Kidney (tissue), 14 donors: ENCODE data around the gene CACNA1H. TPM values are rescaled to one million over a fixed set of nuclear protein-coding genes. Genes with fewer than 3 reads are reported as not detected.

Experiments used
- DNase-seq, 5 donors: peaks; one replicate each; pipeline ENCODE4 v3.0.0-alpha.2; 2013 to 2020
- FAIRE-seq: peaks from 2 replicates; lab custom pipeline; 2012; peaks lifted over from hg19 to GRCh38; lab: Jason Lieb, UNC
- H3K27ac ChIP-seq, 2 donors: one replicate each; pipeline ENCODE4 v1.7.0; 2013; ENCODE audit warnings: low read depth in 2 of 2, low read length in 2 of 2, inconsistent platforms in 1 of 2
- H3K27me3 ChIP-seq: one replicate; pipeline ENCODE4 v1.7.1; 2013; ENCODE audit warnings: low read length, inconsistent platforms; ENCODE audit not compliant: control insufficient read depth, insufficient read depth
- H3K36me3 ChIP-seq, 3 donors: one replicate each; pipeline versions ENCODE4 v1.7.0 to v1.7.1; 2013; ENCODE audit warnings: low read length in 3 of 3, control low read depth in 1 of 3, inconsistent platforms in 1 of 3; ENCODE audit not compliant: insufficient read depth in 3 of 3, control insufficient read depth in 2 of 3
- H3K4me1 ChIP-seq, 3 donors: one replicate each; pipeline versions ENCODE4 v1.7.0 to v1.7.1; 2013; ENCODE audit warnings: low read length in 3 of 3, inconsistent platforms in 1 of 3, low read depth in 1 of 3; ENCODE audit not compliant: control insufficient read depth in 2 of 3, insufficient read depth in 2 of 3
- H3K4me3 ChIP-seq, 3 donors: one replicate each; pipeline versions ENCODE4 v1.7.0 to v1.8.1; 2013; ENCODE audit warnings: low read length in 3 of 3, control low read depth in 1 of 3, inconsistent platforms in 1 of 3
- H3K9ac ChIP-seq, 3 donors: one replicate each; pipeline versions ENCODE4 v1.7.0 to v1.7.1; 2013; ENCODE audit warnings: low read length in 3 of 3, control low read depth in 1 of 3, inconsistent platforms in 1 of 3
- H3K9me3 ChIP-seq, 3 donors: one replicate each; pipeline versions ENCODE4 v1.7.0 to v1.7.1; 2013; ENCODE audit warnings: low read length in 3 of 3, control low read depth in 1 of 3, inconsistent platforms in 1 of 3; ENCODE audit not compliant: control insufficient read depth in 2 of 3, insufficient read depth in 1 of 3
- CTCF ChIP-seq: IDR thresholded peaks from 3 replicates; pipeline ENCODE4 v1.5.1; 2012; ENCODE audit warnings: mild to moderate bottlenecking, moderate library complexity, borderline replicate concordance; ENCODE audit not compliant: insufficient read depth; ENCODE audit errors: extremely low read depth
- intact Hi-C: fragments of 100-400 bp; cut with DNase I; formaldehyde crosslinking; loops from one replicate; pipeline ENCODE4 v1.11.1; 2022
- polyA plus RNA-seq: library from polyadenylated mRNA; stranded (reverse); fragments of 350-450 nt; fragmentation: Illumina TruSeq; extraction: RNeasy Lipid Tissue Mini Kit (QIAGEN cat#74804); gene quantifications from one replicate; pipeline ENCODE4 v1.2.3, GENCODE V29; 2014; ENCODE audit warnings: low read depth, low replicate concordance; ENCODE audit not compliant: insufficient read depth
- total RNA-seq: library from RNA; stranded (reverse); fragmentation: NEBNext Ultra II Directional; extraction: Animal tissue kit (Norgen Biotek cat#: 25700); gene quantifications from one replicate; pipeline ENCODE4 v1.2.1, GENCODE V29; 2021
- donor health status: control.
- donor health status: control.
- donor health status: control.
- donor health status: control.
- donor health status: control.
- donor health status: DM: yes; HTN: yes; CAD: no.
- donor health status: Normal renal cell carcinoma (clear cell type).

Gene CACNA1H
- total and polyA plus RNA-seq, 2 donors from 2014 or later, result 6.4 to 20.6 TPM

- no peak overlapping the region for H3K27ac ChIP-seq
- no peak for FAIRE-seq
Observed at GRCh38 chr16:1194665-1195392, 41.9 kb downstream of the CACNA1H start.

DNA sequence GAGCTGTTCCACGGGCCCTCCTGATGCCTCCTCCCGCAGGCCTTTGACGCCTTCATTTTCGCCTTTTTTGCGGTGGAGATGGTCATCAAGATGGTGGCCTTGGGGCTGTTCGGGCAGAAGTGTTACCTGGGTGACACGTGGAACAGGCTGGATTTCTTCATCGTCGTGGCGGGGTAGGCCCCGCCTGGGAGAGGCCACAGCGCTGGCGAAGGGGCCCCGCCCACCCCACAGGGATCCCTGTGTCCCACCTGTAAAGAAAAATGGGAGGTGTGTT, 42.4 kb downstream of the CACNA1H start:
- no peaks in the 10 kb centered on the region for H3K36me3 ChIP-seq
- intact Hi-C loops, result no loop called here
- H3K27ac ChIP-seq, result no peak overlapping the region
- FAIRE-seq (no peak), DNase-seq (no peak)
- H3K4me3 ChIP-seq, result no peak overlapping the region
- no peak overlapping the region for H3K9ac ChIP-seq
- peaks cover 0 to 21% (median 9%) of the 10 kb centered on the region in 3 donors for H3K4me1 ChIP-seq
- H3K27me3 ChIP-seq, result no peaks in the 10 kb centered on the region
- TF ChIP-seq CTCF, result no peak
- no peaks in the 10 kb centered on the region for H3K9me3 ChIP-seq

More at GRCh38 chr16:1194665-1195392, 41.9 kb downstream of the CACNA1H start:
- H3K4me3 ChIP-seq, result no peak overlapping the region
- no peaks in the 10 kb centered on the region for H3K36me3 ChIP-seq
- intact Hi-C loops, result no loop called here
- H3K9ac ChIP-seq, result no peak overlapping the region
- peak in 2 of 5 donors; percentile 49 to 51 for DNase-seq
- peaks cover 0 to 21% (median 9%) of the 10 kb centered on the region in 3 donors for H3K4me1 ChIP-seq
- no peaks in the 10 kb centered on the region for H3K27me3 ChIP-seq
- peak; percentile 51 for TF ChIP-seq CTCF
- H3K9me3 ChIP-seq, result no peaks in the 10 kb centered on the region

DNA sequence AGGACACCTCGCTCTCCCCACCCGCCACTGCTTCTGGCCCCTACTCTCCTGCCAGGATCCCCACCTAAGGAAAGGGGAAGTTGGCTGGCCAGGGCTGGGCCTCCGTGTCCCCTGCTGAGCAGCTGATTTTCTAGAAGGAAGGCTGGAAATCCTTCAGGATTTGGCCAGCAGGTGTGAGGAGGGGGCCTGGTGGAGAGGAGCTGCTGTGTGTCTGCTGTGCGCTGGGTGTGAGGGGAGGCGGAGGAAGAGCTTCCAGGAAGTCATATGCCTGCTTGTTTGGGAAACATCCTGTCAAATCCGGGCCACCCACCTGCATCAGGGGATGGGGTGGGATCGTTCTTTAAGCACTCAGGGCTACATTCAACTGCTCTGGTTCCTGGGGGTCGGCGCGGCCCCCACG, 43.6 kb downstream of the CACNA1H start:
- Histone ChIP-seq H3K27me3 (no peaks in the 10 kb centered on the region), H3K27ac (no peak overlapping the region), H3K4me3 (no peak overlapping the region), H3K9me3 (no peaks in the 10 kb centered on the region), H3K9ac (no peak overlapping the region), H3K4me1 (peaks cover 0 to 21% (median 9%) of the 10 kb centered on the region in 3 donors), H3K36me3 (no peaks in the 10 kb centered on the region)
- TF ChIP-seq CTCF, result no peak
- FAIRE-seq (no peak), DNase-seq (no peak)
- intact Hi-C loops, result no loop called here
